Thyroid gland (tissue), 4 donors: ENCODE measurements around the gene HJV.

Experiments used
- POLR2A ChIP-seq, 2 donors: fragments of 450-650 bp; IDR thresholded peaks; one replicate each; pipeline ENCODE4 v1.6.1; 2017; ENCODE audit warnings: antibody characterized with exemption in 2 of 2, mild to moderate bottlenecking in 2 of 2, moderate library complexity in 1 of 2
- TF ChIP-seq, protein P1 (sequence below), 6 experiments: fragments of 200-600 bp in 3 of 6; fragments of 450-650 bp in 3 of 6; sonication (generic) in 3 of 6; IDR thresholded peaks; one replicate each; pipeline ENCODE4 v1.5.1; 2016 to 2019; ENCODE audit warnings: antibody characterized with exemption in 6 of 6, mild to moderate bottlenecking in 2 of 6, inconsistent platforms in 1 of 6, moderate library complexity in 1 of 6

DNA sequence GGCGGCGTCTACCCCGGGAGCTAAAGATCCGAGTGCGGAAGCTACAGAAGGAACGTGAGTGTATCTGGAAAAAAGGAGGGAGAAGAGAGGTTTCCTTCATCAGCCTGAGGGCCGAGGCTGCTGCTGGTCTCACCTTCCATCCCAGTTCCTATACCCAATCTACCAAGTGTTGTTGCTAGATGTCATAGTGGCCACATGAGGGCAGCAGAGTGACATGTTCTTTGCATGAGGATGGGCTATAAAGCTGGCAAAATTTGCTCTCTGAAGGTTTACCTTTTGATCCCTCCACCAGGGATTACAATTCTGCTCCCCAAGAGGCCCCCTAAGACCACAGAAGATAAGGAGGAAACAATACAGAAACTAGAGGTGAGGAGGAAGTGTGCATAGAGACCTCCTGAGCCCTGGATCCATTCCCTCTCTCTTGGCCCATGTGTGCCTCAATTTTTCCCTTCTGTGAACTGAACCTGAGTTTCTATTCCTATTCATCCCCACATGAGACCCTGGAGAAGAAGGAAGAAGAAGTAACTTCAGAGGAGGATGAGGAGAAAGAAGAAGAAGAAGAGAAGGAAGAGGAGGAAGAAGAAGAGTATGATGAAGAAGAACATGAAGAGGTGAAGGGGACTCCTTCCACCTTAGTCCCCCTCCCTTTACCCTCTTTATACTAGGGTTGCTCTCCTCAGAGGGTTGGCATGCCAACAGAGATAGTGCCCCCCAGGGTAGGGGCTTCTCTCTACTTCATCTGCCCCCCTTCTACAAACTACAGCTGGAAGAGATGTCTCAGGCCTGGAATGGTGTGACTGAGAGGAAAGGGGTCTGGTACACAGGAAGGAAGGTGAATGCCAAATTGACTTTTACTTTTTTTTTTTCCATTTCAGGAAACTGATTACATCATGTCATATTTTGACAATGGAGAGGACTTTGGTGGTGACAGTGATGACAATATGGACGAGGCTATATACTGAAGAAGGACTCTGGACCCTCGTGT lies 43.8 kb downstream of the HJV start:
- TF ChIP-seq, protein P1, sequence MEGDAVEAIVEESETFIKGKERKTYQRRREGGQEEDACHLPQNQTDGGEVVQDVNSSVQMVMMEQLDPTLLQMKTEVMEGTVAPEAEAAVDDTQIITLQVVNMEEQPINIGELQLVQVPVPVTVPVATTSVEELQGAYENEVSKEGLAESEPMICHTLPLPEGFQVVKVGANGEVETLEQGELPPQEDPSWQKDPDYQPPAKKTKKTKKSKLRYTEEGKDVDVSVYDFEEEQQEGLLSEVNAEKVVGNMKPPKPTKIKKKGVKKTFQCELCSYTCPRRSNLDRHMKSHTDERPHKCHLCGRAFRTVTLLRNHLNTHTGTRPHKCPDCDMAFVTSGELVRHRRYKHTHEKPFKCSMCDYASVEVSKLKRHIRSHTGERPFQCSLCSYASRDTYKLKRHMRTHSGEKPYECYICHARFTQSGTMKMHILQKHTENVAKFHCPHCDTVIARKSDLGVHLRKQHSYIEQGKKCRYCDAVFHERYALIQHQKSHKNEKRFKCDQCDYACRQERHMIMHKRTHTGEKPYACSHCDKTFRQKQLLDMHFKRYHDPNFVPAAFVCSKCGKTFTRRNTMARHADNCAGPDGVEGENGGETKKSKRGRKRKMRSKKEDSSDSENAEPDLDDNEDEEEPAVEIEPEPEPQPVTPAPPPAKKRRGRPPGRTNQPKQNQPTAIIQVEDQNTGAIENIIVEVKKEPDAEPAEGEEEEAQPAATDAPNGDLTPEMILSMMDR (IDR thresholded peaks at IDR 0.05): peak; percentile 59 to 96 (median 85)
- no peak for TF ChIP-seq POLR2A (IDR thresholded peaks at IDR 0.05)
